Body of pancreas (tissue), 4 donors: ENCODE measurements around the gene PHRF1.
"Not testable (repeated sequence)": the region's sequence is repeated elsewhere in the genome, so short reads cannot be mapped to it uniquely, and the experiment has no call there.

Experiments used
- POLR2A ChIP-seq, 3 donors: fragments of 450-650 bp; IDR thresholded peaks; one replicate each; pipeline ENCODE4 v1.6.1; 2016; ENCODE audit warnings: antibody characterized with exemption in 3 of 3, mild to moderate bottlenecking in 2 of 3
- TF ChIP-seq, protein P1 (sequence below), 7 experiments: fragments of 450-650 bp in 4 of 7; fragments of 200-600 bp in 3 of 7; sonication (generic) in 3 of 7; IDR thresholded peaks; one replicate each; pipeline ENCODE4 v1.5.1; 2016 to 2019; ENCODE audit warnings: antibody characterized with exemption in 7 of 7

DNA sequence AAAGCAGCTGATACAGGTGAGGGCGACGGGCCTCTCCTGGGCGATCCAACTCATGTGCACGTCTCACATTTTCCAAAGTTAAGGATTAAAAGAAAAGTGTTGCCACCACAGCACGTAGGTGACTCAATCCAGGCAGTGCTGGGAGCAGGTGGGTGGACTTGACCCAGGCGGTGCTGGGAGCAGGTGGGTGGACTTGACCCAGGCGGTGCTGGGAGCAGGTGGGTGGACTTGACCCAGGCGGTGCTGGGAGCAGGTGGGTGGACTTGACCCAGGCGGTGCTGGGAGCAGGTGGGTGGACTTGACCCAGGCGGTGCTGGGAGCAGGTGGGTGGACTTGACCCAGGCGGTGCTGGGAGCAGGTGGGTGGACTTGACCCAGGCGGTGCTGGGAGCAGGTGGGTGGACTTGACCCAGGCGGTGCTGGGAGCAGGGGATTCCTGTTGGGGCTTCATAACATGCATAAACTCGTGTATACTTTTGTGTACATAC lies 71.4 kb downstream of the PHRF1 start:
- not testable (repeated sequence) for TF ChIP-seq POLR2A (IDR thresholded peaks at IDR 0.05)
- TF ChIP-seq, protein P1, sequence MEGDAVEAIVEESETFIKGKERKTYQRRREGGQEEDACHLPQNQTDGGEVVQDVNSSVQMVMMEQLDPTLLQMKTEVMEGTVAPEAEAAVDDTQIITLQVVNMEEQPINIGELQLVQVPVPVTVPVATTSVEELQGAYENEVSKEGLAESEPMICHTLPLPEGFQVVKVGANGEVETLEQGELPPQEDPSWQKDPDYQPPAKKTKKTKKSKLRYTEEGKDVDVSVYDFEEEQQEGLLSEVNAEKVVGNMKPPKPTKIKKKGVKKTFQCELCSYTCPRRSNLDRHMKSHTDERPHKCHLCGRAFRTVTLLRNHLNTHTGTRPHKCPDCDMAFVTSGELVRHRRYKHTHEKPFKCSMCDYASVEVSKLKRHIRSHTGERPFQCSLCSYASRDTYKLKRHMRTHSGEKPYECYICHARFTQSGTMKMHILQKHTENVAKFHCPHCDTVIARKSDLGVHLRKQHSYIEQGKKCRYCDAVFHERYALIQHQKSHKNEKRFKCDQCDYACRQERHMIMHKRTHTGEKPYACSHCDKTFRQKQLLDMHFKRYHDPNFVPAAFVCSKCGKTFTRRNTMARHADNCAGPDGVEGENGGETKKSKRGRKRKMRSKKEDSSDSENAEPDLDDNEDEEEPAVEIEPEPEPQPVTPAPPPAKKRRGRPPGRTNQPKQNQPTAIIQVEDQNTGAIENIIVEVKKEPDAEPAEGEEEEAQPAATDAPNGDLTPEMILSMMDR (IDR thresholded peaks at IDR 0.05) = not testable (repeated sequence)
